Uterus (tissue), 2 donors: ENCODE data around the gene RNF26.

Experiments used
- POLR2A ChIP-seq, 2 donors: fragments of 450-650 bp; IDR thresholded peaks; one replicate each; pipeline ENCODE4 v1.6.1; 2016; ENCODE audit warnings: antibody characterized with exemption in 2 of 2, mild to moderate bottlenecking in 1 of 2, moderate library complexity in 1 of 2
- TF ChIP-seq, protein P1 (sequence below), 4 experiments: fragments of 200-600 bp in 2 of 4; fragments of 450-650 bp in 2 of 4; sonication (generic) in 2 of 4; IDR thresholded peaks; one replicate each; pipeline ENCODE4 v1.5.1; 2016 to 2019; ENCODE audit warnings: antibody characterized with exemption in 4 of 4, mild to moderate bottlenecking in 2 of 4, moderate library complexity in 1 of 4

DNA sequence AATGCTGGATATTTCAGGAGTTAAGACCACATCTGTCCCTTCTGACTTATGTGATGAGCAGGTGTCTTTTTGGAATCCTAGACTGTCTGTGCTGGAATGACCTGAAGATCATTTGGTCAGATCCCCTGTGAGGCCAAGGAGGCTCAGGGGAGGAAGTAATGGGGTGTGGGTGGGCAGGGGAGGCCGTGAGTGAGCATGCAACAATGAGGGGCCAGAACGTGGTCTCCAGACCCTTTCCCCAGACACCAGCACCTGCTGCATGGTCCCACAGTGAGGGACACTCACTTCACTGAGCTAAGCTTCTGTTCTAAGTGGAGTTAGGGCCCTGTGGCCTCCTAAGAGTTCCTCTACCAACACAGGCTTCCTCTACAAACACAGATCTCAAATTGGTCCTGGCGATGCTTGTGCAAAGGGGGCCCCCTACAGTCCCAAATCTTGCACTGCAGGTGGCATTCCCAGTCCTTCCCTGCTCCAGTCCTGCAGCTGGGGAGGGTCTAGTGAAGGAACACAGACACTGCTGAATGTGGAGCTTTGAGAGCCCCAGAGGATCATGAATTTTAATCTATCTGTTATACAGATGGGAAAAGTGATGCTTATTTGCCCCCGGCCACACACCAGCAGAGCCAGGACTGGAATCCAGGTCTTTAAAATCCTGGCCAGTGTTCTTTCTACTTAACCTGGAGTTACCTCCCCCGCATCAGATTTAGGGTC, 39.7 kb downstream of the RNF26 start:
- no peak for TF ChIP-seq POLR2A (IDR thresholded peaks at IDR 0.05)
- TF ChIP-seq, protein P1, sequence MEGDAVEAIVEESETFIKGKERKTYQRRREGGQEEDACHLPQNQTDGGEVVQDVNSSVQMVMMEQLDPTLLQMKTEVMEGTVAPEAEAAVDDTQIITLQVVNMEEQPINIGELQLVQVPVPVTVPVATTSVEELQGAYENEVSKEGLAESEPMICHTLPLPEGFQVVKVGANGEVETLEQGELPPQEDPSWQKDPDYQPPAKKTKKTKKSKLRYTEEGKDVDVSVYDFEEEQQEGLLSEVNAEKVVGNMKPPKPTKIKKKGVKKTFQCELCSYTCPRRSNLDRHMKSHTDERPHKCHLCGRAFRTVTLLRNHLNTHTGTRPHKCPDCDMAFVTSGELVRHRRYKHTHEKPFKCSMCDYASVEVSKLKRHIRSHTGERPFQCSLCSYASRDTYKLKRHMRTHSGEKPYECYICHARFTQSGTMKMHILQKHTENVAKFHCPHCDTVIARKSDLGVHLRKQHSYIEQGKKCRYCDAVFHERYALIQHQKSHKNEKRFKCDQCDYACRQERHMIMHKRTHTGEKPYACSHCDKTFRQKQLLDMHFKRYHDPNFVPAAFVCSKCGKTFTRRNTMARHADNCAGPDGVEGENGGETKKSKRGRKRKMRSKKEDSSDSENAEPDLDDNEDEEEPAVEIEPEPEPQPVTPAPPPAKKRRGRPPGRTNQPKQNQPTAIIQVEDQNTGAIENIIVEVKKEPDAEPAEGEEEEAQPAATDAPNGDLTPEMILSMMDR (IDR thresholded peaks at IDR 0.05): peak; percentile 81 to 90 (median 84)
